H1 (cell line): ENCODE results near the gene RBM38. TPM values are rescaled to one million over a fixed set of nuclear protein-coding genes. Genes with fewer than 3 reads are reported as not detected.

ENCODE experiments used
- CTCF ChIA-PET: fragments of 300-600 bp; sonication (Branson Sonifier 250); formaldehyde crosslinking; loops from one replicate; lab custom pipeline; 2021; ENCODE audit not compliant: partially characterized antibody; lab: Charles Lee
- POLR2A ChIA-PET: fragments of 300-600 bp; sonication (Branson Sonifier 250); formaldehyde crosslinking; loops from one replicate; lab custom pipeline; 2021; ENCODE audit warnings: inconsistent platforms; ENCODE audit not compliant: partially characterized antibody; lab: Charles Lee
- DNase-seq, 2 experiments: peaks; one replicate each; pipeline versions ENCODE4 v3.0.0 to v3.0.0-alpha.2; 2010 to 2022; ENCODE audit warnings: low spot score in 2 of 2, low read depth in 1 of 2, mixed read lengths in 1 of 2
- FAIRE-seq: peaks from 2 replicates; lab custom pipeline; 2011; peaks lifted over from hg19 to GRCh38; lab: Jason Lieb, UNC
- H2AFZ ChIP-seq: 2 replicates; pipeline ENCODE4 v1.8.1; 2012; ENCODE audit warnings: low read length, inconsistent platforms
- H2AK5ac ChIP-seq: 2 replicates; pipeline ENCODE4 v1.6.1; 2013; ENCODE audit warnings: low read depth, low read length
- H2BK120ac ChIP-seq: replicated peaks from 2 replicates; pipeline ENCODE3; 2013; ENCODE audit warnings: low read depth, low read length, inconsistent platforms
- H2BK12ac ChIP-seq: 2 replicates; pipeline ENCODE4 v1.6.1; 2013; ENCODE audit warnings: low read depth, low read length
- H2BK15ac ChIP-seq: 2 replicates; pipeline ENCODE4 v1.6.1; 2013; ENCODE audit warnings: low read length
- H2BK20ac ChIP-seq: 2 replicates; pipeline ENCODE4 v1.6.1; 2013; ENCODE audit warnings: low read length
- H2BK5ac ChIP-seq: 2 replicates; pipeline ENCODE4 v1.6.1; 2013; ENCODE audit warnings: low read depth, low read length
- H3K14ac ChIP-seq: 2 replicates; pipeline ENCODE4 v1.6.1; 2013; ENCODE audit warnings: inconsistent platforms; ENCODE audit not compliant: insufficient read length
- H3K18ac ChIP-seq: 2 replicates; pipeline ENCODE4 v1.6.1; 2013; ENCODE audit warnings: low read length; ENCODE audit errors: extremely low read depth
- H3K23ac ChIP-seq: 2 replicates; pipeline ENCODE4 v1.6.1; 2013; ENCODE audit warnings: inconsistent platforms; ENCODE audit not compliant: insufficient read length
- H3K23me2 ChIP-seq: 2 replicates; pipeline ENCODE4 v1.6.1; 2013; ENCODE audit warnings: low read depth, low read length
- H3K27ac ChIP-seq: 2 replicates; pipeline ENCODE4 v1.6.1; 2011; ENCODE audit warnings: low read depth, low read length, inconsistent platforms
- H3K27me3 ChIP-seq, 4 experiments: replicated peaks in 1 of 4; 1 replicate in 1 of 4; 2 replicates in 3 of 4; pipeline versions ENCODE4 v1.6.1 to v1.8.1; 2011 to 2013; ENCODE audit warnings: low read length in 3 of 4, mild to moderate bottlenecking in 3 of 4, inconsistent platforms in 2 of 4, mixed read lengths in 2 of 4, moderate library complexity in 1 of 4; ENCODE audit not compliant: control insufficient read depth in 3 of 4, insufficient read depth in 3 of 4; ENCODE audit errors: extremely low read depth in 1 of 4
- H3K36me3 ChIP-seq, 4 experiments: 2 replicates each; pipeline versions ENCODE4 v1.6.1 to v1.8.1; 2011 to 2013; ENCODE audit warnings: mild to moderate bottlenecking in 4 of 4, low read length in 3 of 4, moderate library complexity in 2 of 4, control low read depth in 1 of 4, inconsistent platforms in 1 of 4; ENCODE audit not compliant: insufficient read depth in 4 of 4, control insufficient read depth in 2 of 4
- H3K4ac ChIP-seq: replicated peaks from 2 replicates; pipeline ENCODE3; 2013; ENCODE audit warnings: low read length, low read depth, mixed read lengths, inconsistent platforms; ENCODE audit not compliant: insufficient read length
- H3K4me1 ChIP-seq, 4 experiments: replicated peaks in 1 of 4; 1 replicate in 1 of 4; 2 replicates in 3 of 4; pipeline versions ENCODE4 v1.6.1 to v1.8.1; 2011 to 2013; ENCODE audit warnings: low read length in 3 of 4, inconsistent platforms in 2 of 4, mixed read lengths in 1 of 4; ENCODE audit not compliant: insufficient read depth in 4 of 4, control insufficient read depth in 3 of 4
- H3K4me2 ChIP-seq, 2 experiments: 2 replicates each; pipeline versions ENCODE4 v1.6.1 to v1.8.1; 2011 to 2013; ENCODE audit warnings: low read depth in 2 of 2, low read length in 2 of 2, control low read depth in 1 of 2, inconsistent platforms in 1 of 2, mild to moderate bottlenecking in 1 of 2; ENCODE audit not compliant: insufficient read depth in 1 of 2
- H3K4me3 ChIP-seq, 4 experiments: fragments of 200-600, 300-600 bp in 1 of 4; sonication (generic), shearing (Covaris generic), sonication (Bioruptor Twin) in 1 of 4; 2 replicates each; pipeline versions ENCODE4 v1.5.1 to v1.8.1; 2011 to 2016; ENCODE audit warnings: low read length in 4 of 4, low read depth in 3 of 4, control low read depth in 2 of 4, inconsistent platforms in 2 of 4, mild to moderate bottlenecking in 2 of 4, mixed read lengths in 1 of 4, moderate library complexity in 1 of 4; ENCODE audit not compliant: insufficient read depth in 2 of 4; ENCODE audit errors: extremely low read depth in 1 of 4
- H3K56ac ChIP-seq: replicated peaks from 2 replicates; pipeline ENCODE3; 2013; ENCODE audit warnings: low read depth, mild to moderate bottlenecking, mixed read lengths, low read length, inconsistent platforms; ENCODE audit not compliant: insufficient read length
- H3K79me1 ChIP-seq: 2 replicates; pipeline ENCODE4 v1.6.1; 2013; ENCODE audit warnings: low read depth, low read length, control low read depth
- H3K79me2 ChIP-seq, 2 experiments: 2 replicates each; pipeline versions ENCODE4 v1.6.1 to v1.8.1; 2012 to 2013; ENCODE audit warnings: low read length in 2 of 2, mild to moderate bottlenecking in 2 of 2, inconsistent platforms in 1 of 2; ENCODE audit not compliant: insufficient read depth in 2 of 2, control insufficient read depth in 1 of 2
- H3K9ac ChIP-seq, 4 experiments: replicated peaks in 1 of 4; 1 replicate in 1 of 4; 2 replicates in 3 of 4; pipeline versions ENCODE4 v1.6.1 to v1.8.1; 2011 to 2013; ENCODE audit warnings: low read depth in 3 of 4, low read length in 3 of 4, control low read depth in 2 of 4, mild to moderate bottlenecking in 2 of 4, moderate library complexity in 2 of 4, inconsistent platforms in 1 of 4; ENCODE audit errors: extremely low read depth in 1 of 4
- H3K9me3 ChIP-seq, 2 experiments: 2 replicates each; pipeline versions ENCODE4 v1.6.1 to v1.8.1; 2012 to 2013; ENCODE audit warnings: mild to moderate bottlenecking in 2 of 2, moderate library complexity in 2 of 2, control low read depth in 1 of 2, inconsistent platforms in 1 of 2, low read depth in 1 of 2, low read length in 1 of 2, mixed read lengths in 1 of 2; ENCODE audit not compliant: insufficient read depth in 2 of 2
- H4K20me1 ChIP-seq, 2 experiments: replicated peaks in 1 of 2; 2 replicates each; pipeline versions ENCODE3 to v1.8.1; 2011 to 2013; ENCODE audit warnings: inconsistent platforms in 2 of 2, low read length in 2 of 2, mild to moderate bottlenecking in 1 of 2; ENCODE audit not compliant: insufficient read depth in 2 of 2, control insufficient read depth in 1 of 2
- H4K5ac ChIP-seq: 2 replicates; pipeline ENCODE4 v1.6.1; 2013; ENCODE audit warnings: low read length, low read depth, mixed read lengths, inconsistent platforms; ENCODE audit not compliant: insufficient read length
- H4K8ac ChIP-seq: 2 replicates; pipeline ENCODE4 v1.8.0; 2013; ENCODE audit warnings: mild to moderate bottlenecking, moderate library complexity, low read length, inconsistent platforms; ENCODE audit not compliant: insufficient read depth; ENCODE audit errors: extremely low read depth
- H4K91ac ChIP-seq: replicated peaks from 2 replicates; pipeline ENCODE3; 2013; ENCODE audit warnings: low read length, mixed read lengths, inconsistent platforms; ENCODE audit not compliant: insufficient read length
- CBX5 ChIP-seq: fragments of 300-800, 300-1000 bp; sonication (generic); IDR thresholded peaks from 2 replicates; pipeline ENCODE4 v1.7.1; 2016; ENCODE audit warnings: antibody characterized with exemption, low read length, low read depth
- CHD1 ChIP-seq: IDR thresholded peaks from 2 replicates; pipeline ENCODE4 v1.6.1; 2012; ENCODE audit warnings: low read depth, low read length, improper control_type of control experiment
- CHD2 ChIP-seq: IDR thresholded peaks from 2 replicates; pipeline ENCODE4 v1.6.1; 2012; ENCODE audit warnings: low read length, improper control_type of control experiment
- CREB1 ChIP-seq: IDR thresholded peaks from 2 replicates; pipeline ENCODE4 v1.6.1; 2012; ENCODE audit warnings: inconsistent platforms
- HDAC2 ChIP-seq, 2 experiments: fragments of 300-600 bp in 1 of 2; sonication (generic) in 1 of 2; IDR thresholded peaks; 2 replicates each; pipeline ENCODE4 v1.6.1; 2011 to 2012; ENCODE audit warnings: low read depth in 2 of 2, low read length in 2 of 2, mild to moderate bottlenecking in 2 of 2, moderate library complexity in 2 of 2, borderline replicate concordance in 1 of 2, inconsistent platforms in 1 of 2
- JUND ChIP-seq: IDR thresholded peaks from 2 replicates; pipeline ENCODE4 v1.6.1; 2011; ENCODE audit warnings: mild to moderate bottlenecking, improper control_type of control experiment, low read length
- PHF8 ChIP-seq: fragments of 200-600 bp; sonication (generic); conservative IDR thresholded peaks from 2 replicates; pipeline ENCODE4 v1.7.1; 2012; ENCODE audit warnings: low read depth, mild to moderate bottlenecking, inconsistent platforms, low read length, moderate library complexity
- RAD21 ChIP-seq, 2 experiments: IDR thresholded peaks in 1 of 2; conservative IDR thresholded peaks in 1 of 2; 2 replicates each; pipeline ENCODE4 v1.6.1; 2011; ENCODE audit warnings: low read depth in 2 of 2, low read length in 2 of 2, improper control_type of control experiment in 1 of 2, inconsistent platforms in 1 of 2, mild to moderate bottlenecking in 1 of 2, moderate library complexity in 1 of 2
- RFX5 ChIP-seq: IDR thresholded peaks from 2 replicates; pipeline ENCODE4 v1.6.1; 2011; ENCODE audit warnings: low read depth, low read length, improper control_type of control experiment, borderline replicate concordance
- RNF2 ChIP-seq: fragments of 200-900, 300-1000 bp; sonication (generic); IDR thresholded peaks from 2 replicates; pipeline ENCODE4 v1.7.1; 2016; ENCODE audit warnings: borderline replicate concordance, low read depth, mild to moderate bottlenecking, antibody characterized with exemption, low read length; ENCODE audit not compliant: poor library complexity, severe bottlenecking; ENCODE audit errors: missing control alignments
- RXRA ChIP-seq: IDR thresholded peaks from 2 replicates; pipeline ENCODE4 v1.6.1; 2011; ENCODE audit warnings: low read depth, mild to moderate bottlenecking, low read length, moderate library complexity; ENCODE audit not compliant: insufficient read depth
- SIRT6 ChIP-seq: IDR thresholded peaks from one replicate; pipeline ENCODE4 v1.7.1; 2012; ENCODE audit warnings: low read length, inconsistent platforms
- TCF12 ChIP-seq: IDR thresholded peaks from 2 replicates; pipeline ENCODE4 v1.6.1; 2011; ENCODE audit warnings: low read depth, mild to moderate bottlenecking, low read length
- YY1 ChIP-seq: IDR thresholded peaks from 2 replicates; pipeline ENCODE4 v1.6.1; 2011; ENCODE audit warnings: low read depth, mild to moderate bottlenecking, low read length
- WGBS, 2 experiments: shearing (Covaris generic) in 1 of 2; methylation state at CpG; one replicate each; pipeline versions ENCODE4 v1.1.6 to v1.1.7; 2013 to 2015; ENCODE audit warnings: low lambda C conversion rate in 2 of 2, mixed read lengths in 2 of 2, inconsistent platforms in 1 of 2, low coverage in 1 of 2, missing lambda C conversion rate in 1 of 2; ENCODE audit not compliant: insufficient replicate concordance in 2 of 2, insufficient coverage in 1 of 2, insufficient read length in 1 of 2; ENCODE audit errors: extremely low coverage in 1 of 2, missing lambda C conversion rate in 1 of 2; 5-methylcytosine and 5-hydroxymethylcytosine counted together
- polyA plus RNA-seq, 7 experiments: library from polyadenylated mRNA; depleted of rRNA in 3 of 7; stranded (reverse) in 5 of 7; unstranded in 2 of 7; fragments of >200 nt in 5 of 7; fragments of 200-250 nt in 2 of 7; gene quantifications; 1 replicate in 5 of 7; 2 replicates in 1 of 7; 4 replicates in 1 of 7; pipeline versions ENCODE4 v1.2.1 to v1.2.3, GENCODE V29; 2011 to 2013; ENCODE audit warnings: missing spikeins in 2 of 7, mixed read lengths in 2 of 7
- total RNA-seq: library from RNA; stranded (reverse); fragmentation: NEBNext Ultra II Directional; extraction: Animal tissue kit (Norgen Biotek cat#: 25700); gene quantifications from 2 replicates; pipeline ENCODE4 v1.2.1, GENCODE V29; 2021

Gene RBM38
- total and polyA plus RNA-seq, 2 of the 8 experiments (the other 6 are each of a cell fraction or from before 2014, with no cell fraction given) = 57.7 to 109 TPM

GRCh38 chr20:57450419-57450818, 59.2 kb downstream of the RBM38 start:
- H4K20me1 ChIP-seq = peaks cover 0 to 1% of the 10 kb centered on the region in 2 experiments
- WGBS, 2 experiments = 90% methylated on average over 6 of the region's 12 CpGs; no CpG with 5 or more reads in 1 of the 2 experiments
- H3K14ac ChIP-seq = no peak overlapping the region
- no peak overlapping the region for H3K27ac ChIP-seq
- DNase-seq (no peak), FAIRE-seq (no peak)
- H3K36me3 ChIP-seq = no peaks in the 10 kb centered on the region
- no peak overlapping the region for H4K91ac ChIP-seq
- H2BK15ac ChIP-seq = no peak overlapping the region
- H3K4me1 ChIP-seq = peaks cover 0 to 2% (median 0%) of the 10 kb centered on the region in 4 experiments; a peak in 2 of 7 replicates
- no peak overlapping the region for H3K9ac ChIP-seq
- CTCF ChIA-PET = interaction anchor here (1.0 kb wide), 1 partner anchor 10 kb away, joined by 3 read pairs; no protein-coding TSS in a partner anchor
- H2BK12ac ChIP-seq = no peak overlapping the region
- H3K79me1 ChIP-seq = no peaks in the 10 kb centered on the region
- H4K8ac ChIP-seq = no peak overlapping the region
- H3K23me2 ChIP-seq = peaks cover 2% of the 10 kb centered on the region; the same call in 1 of the 2 replicates
- no peaks in the 10 kb centered on the region for H3K79me2 ChIP-seq
- no peak overlapping the region for H3K18ac ChIP-seq
- no peak overlapping the region for H2AK5ac ChIP-seq
- no peak overlapping the region for H3K23ac ChIP-seq
- H2BK5ac ChIP-seq = no peak overlapping the region
- H2AFZ ChIP-seq = no peak overlapping the region
- H2BK120ac ChIP-seq = no peak overlapping the region
- no peaks in the 10 kb centered on the region for H3K9me3 ChIP-seq
- H3K27me3 ChIP-seq = 0 out of 7 replicates have a peak, but pooled peaks cover 0 to 3% (median 0%) of the 10 kb centered on the region in 4 experiments
- H3K4ac ChIP-seq = no peak overlapping the region
- POLR2A ChIA-PET = interaction anchor here (1.5 kb wide), 1 partner anchor 9 kb away, joined by 4 read pairs; no protein-coding TSS in a partner anchor
- H3K4me3 ChIP-seq = no peak overlapping the region
- H2BK20ac ChIP-seq = no peak overlapping the region
- no peak overlapping the region for H3K4me2 ChIP-seq
- no peak overlapping the region for H4K5ac ChIP-seq
- H3K56ac ChIP-seq = no peak overlapping the region
- TF ChIP-seq HDAC2 (IDR thresholded peaks at IDR 0.05; ENCODE audit: borderline replicate concordance in 1 of 2, low read depth in 2 of 2, low read length in 2 of 2) (no peak), CHD1 (no peak), JUND (no peak), SIRT6 (no peak), RXRA (no peak), PHF8 (no peak), YY1 (no peak), TCF12 (no peak), CBX5 (no peak), CHD2 (no peak), RAD21 (IDR thresholded peaks at IDR 0.05 in 1 of 2, conservative IDR thresholded peaks at IDR 0.05 in 1 of 2; ENCODE audit: low read depth in 2 of 2, low read length in 2 of 2) (no peak), CREB1 (no peak), RNF2 (no peak), RFX5 (no peak)
